ENCODE results near the gene CUX1.

DNA sequence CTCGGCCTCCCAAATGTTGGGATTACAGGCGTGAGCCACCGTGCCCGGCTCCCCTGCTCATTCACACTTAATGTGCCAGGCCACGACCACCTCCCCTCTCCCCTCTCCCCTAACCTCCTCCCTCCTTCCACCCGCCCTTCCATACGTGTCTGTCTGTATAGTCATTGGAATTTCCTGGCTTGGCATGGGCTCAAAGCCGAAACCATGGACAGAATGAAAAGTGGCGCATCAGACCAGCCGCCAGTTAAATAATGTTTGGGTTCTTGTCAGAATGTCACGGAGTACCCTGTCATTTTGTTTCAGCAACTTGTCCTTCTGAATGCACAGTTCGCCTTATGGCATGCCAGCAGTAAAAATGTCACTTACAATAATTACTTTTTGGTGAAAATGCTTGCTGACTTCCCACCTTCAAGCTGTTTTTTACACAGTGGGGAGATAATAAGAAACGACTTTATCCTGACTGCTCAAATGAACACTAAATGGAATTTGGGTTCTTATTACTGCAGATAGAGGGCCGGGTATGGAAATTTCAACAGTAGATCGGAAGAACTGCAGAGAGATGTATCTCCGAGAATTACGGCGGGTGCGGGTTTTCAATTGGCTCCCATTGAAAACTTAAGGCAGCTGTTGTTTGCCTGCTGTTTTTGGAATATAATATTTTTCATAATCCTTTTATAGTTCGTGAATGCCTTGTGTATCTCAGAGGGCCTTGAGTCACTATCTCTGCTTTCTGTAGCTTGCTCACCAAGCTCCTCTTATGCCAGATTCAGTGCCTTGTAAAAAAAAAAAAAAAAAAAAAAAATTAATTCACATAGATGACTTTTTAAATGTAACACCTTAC is 403.8 kb downstream of the CUX1 start:
- TF ChIP-seq, protein P1, sequence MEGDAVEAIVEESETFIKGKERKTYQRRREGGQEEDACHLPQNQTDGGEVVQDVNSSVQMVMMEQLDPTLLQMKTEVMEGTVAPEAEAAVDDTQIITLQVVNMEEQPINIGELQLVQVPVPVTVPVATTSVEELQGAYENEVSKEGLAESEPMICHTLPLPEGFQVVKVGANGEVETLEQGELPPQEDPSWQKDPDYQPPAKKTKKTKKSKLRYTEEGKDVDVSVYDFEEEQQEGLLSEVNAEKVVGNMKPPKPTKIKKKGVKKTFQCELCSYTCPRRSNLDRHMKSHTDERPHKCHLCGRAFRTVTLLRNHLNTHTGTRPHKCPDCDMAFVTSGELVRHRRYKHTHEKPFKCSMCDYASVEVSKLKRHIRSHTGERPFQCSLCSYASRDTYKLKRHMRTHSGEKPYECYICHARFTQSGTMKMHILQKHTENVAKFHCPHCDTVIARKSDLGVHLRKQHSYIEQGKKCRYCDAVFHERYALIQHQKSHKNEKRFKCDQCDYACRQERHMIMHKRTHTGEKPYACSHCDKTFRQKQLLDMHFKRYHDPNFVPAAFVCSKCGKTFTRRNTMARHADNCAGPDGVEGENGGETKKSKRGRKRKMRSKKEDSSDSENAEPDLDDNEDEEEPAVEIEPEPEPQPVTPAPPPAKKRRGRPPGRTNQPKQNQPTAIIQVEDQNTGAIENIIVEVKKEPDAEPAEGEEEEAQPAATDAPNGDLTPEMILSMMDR (IDR thresholded peaks at IDR 0.05), result no peak
- no peak for TF ChIP-seq EP300 (IDR thresholded peaks at IDR 0.05)

Data from suprapubic skin (tissue), 3 donors.